Vagina (tissue), 2 donors: Measurements from ENCODE around the gene TTI1. TPM values are rescaled to one million over a fixed set of nuclear protein-coding genes. Genes with fewer than 3 reads are reported as not detected.

Experiments used
- DNase-seq, 2 donors: peaks; one replicate each; pipeline ENCODE4 v3.0.0-alpha.2; 2017; ENCODE audit errors: extremely low spot score in 2 of 2
- H3K27ac ChIP-seq: fragments of 200-600 bp; sonication (generic); one replicate; pipeline ENCODE4 v1.5.1; 2019
- H3K27me3 ChIP-seq: fragments of 200-600 bp; sonication (generic); one replicate; pipeline ENCODE4 v1.5.1; 2019
- H3K36me3 ChIP-seq, 2 donors: fragments of 200-600 bp; sonication (generic); one replicate each; pipeline ENCODE4 v1.5.1; 2017 to 2019
- H3K4me1 ChIP-seq: fragments of 200-600 bp; sonication (generic); one replicate; pipeline ENCODE4 v1.5.1; 2019
- H3K4me3 ChIP-seq, 2 donors: fragments of 200-600 bp; sonication (generic); 1 replicate in 1 of 2; 2 replicates in 1 of 2; pipeline ENCODE4 v1.5.1; 2016 to 2019
- H3K9me3 ChIP-seq: fragments of 200-600 bp; sonication (generic); one replicate; pipeline ENCODE4 v1.5.1; 2019
- CTCF ChIP-seq, 3 experiments: fragments of 450-650 bp in 2 of 3; fragments of 200-600 bp in 1 of 3; sonication (generic) in 1 of 3; IDR thresholded peaks; one replicate each; pipeline ENCODE4 v1.5.1; 2017 to 2019; ENCODE audit warnings: antibody characterized with exemption in 3 of 3, mild to moderate bottlenecking in 2 of 3, moderate library complexity in 2 of 3
- POLR2A ChIP-seq, 2 donors: fragments of 450-650 bp; IDR thresholded peaks; one replicate each; pipeline ENCODE4 v1.6.1; 2017; ENCODE audit warnings: antibody characterized with exemption in 2 of 2, mild to moderate bottlenecking in 2 of 2, moderate library complexity in 2 of 2
- POLR2AphosphoS5 ChIP-seq, 2 donors: sonication (generic); formaldehyde crosslinking; IDR thresholded peaks; one replicate each; pipeline ENCODE4 v1.9.0; 2017; ENCODE audit warnings: antibody characterized with exemption in 2 of 2, mild to moderate bottlenecking in 2 of 2, low read depth in 1 of 2; ENCODE audit not compliant: insufficient read depth in 1 of 2
- intact Hi-C: fragments of 100-400 bp; cut with DNase I; formaldehyde crosslinking; loops from one replicate; pipeline ENCODE4 v1.15.1; 2023
- total RNA-seq: library from RNA; depleted of rRNA; stranded (reverse); fragments of >200 nt; gene quantifications from one replicate; pipeline ENCODE4 v1.2.3, GENCODE V29; 2016

The TTI1 gene
- total RNA-seq, 1 donor from 2014 or later, result 13.5 TPM

DNA sequence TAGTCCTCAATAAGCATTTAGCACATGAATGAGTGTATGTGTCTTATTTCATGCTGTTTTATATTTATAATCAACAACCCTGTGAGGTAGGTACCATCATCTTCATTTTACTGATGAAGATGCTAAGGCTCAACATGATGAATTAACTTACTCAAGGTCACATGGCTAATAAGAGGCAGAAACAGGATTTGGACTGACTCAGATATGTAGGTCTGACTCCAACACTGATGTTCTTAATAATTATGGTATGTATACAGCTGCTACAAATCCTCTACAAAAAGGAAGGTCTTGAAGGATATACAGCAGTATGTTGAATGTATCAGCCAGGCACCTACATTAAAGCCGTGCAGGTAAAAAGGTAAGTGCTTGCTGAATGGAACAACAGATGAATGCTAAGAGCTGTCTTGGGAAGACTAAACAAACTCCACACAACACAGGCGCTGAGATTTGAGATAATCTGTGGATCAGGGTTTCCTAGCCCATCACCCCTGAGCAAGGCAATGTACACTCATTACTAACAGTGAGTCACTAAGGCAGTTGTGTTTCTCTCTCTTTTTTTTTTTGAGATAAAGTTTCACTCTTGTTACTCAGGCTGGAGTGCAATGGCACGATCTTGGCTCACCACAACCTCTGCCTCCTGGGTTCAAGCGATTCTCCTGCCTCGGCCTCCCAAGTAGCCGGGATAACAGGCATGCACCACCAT is 31.9 kb downstream of the TTI1 start:
- Histone ChIP-seq H3K4me3 (no peak overlapping the region), H3K27me3 (no peaks in the 10 kb centered on the region), H3K36me3 (peaks cover 0 to 68% of the 10 kb centered on the region in 2 donors), H3K9me3 (no peaks in the 10 kb centered on the region), H3K27ac (no peak overlapping the region), H3K4me1 (no peaks in the 10 kb centered on the region)
- intact Hi-C loops, result no loop called here
- no peak for DNase-seq
- TF ChIP-seq CTCF (IDR thresholded peaks at IDR 0.05) (no peak), POLR2A (IDR thresholded peaks at IDR 0.05) (no peak), POLR2AphosphoS5 (IDR thresholded peaks at IDR 0.05; ENCODE audit: insufficient read depth in 1 of 2, low read depth in 1 of 2) (no peak)

GRCh38 chr20:38000293-38000692 is 33.0 kb downstream of the TTI1 start:
- DNase-seq, result no peak
- H3K27ac ChIP-seq, result no peak overlapping the region
- H3K27me3 ChIP-seq, result no peaks in the 10 kb centered on the region
- no peak overlapping the region for H3K4me3 ChIP-seq
- intact Hi-C loops, result no loop called here
- H3K4me1 ChIP-seq, result no peaks in the 10 kb centered on the region
- H3K9me3 ChIP-seq, result no peaks in the 10 kb centered on the region
- H3K36me3 ChIP-seq, result peaks cover 0 to 79% of the 10 kb centered on the region in 2 donors
- TF ChIP-seq CTCF (IDR thresholded peaks at IDR 0.05), result no peak
- no peak for TF ChIP-seq POLR2AphosphoS5 (IDR thresholded peaks at IDR 0.05; ENCODE audit: insufficient read depth in 1 of 2, low read depth in 1 of 2)
- TF ChIP-seq POLR2A (IDR thresholded peaks at IDR 0.05), result no peak

- no peaks in the 10 kb centered on the region for H3K4me1 ChIP-seq
- no peaks in the 10 kb centered on the region for H3K27me3 ChIP-seq
- no peaks in the 10 kb centered on the region for H3K9me3 ChIP-seq
- intact Hi-C loops, result loop anchor here (10.0 kb wide), 1 partner anchor 435 kb away; no protein-coding TSS in a partner anchor
- H3K27ac ChIP-seq, result no peak overlapping the region
- H3K4me3 ChIP-seq, result no peak overlapping the region
- H3K36me3 ChIP-seq, result peaks cover 0 to 84% of the 10 kb centered on the region in 2 donors
- TF ChIP-seq CTCF (IDR thresholded peaks at IDR 0.05) (no peak), POLR2A (IDR thresholded peaks at IDR 0.05) (no peak), POLR2AphosphoS5 (IDR thresholded peaks at IDR 0.05; ENCODE audit: insufficient read depth in 1 of 2, low read depth in 1 of 2) (no peak)
- no peak for DNase-seq
Observed at GRCh38 chr20:37999526-38000263, 33.6 kb downstream of the TTI1 start.

DNA sequence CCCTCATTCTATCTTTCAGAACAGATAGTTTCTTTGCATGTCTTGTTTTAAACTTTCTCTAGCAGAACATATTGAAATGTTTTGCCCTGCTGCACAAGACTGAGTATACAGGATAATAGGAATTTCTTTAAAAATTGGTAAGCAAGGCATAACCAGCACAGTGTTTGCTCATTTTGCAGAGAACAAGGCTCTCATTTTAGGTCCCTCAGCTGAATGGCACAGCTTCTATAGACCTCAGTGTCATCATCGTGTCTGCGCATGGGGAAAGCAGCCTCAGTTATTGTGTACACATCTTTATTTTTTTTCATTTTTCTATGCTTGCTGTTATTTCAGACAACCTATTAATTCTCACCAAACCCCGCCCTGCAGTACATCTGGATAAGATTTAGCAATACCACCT is 35.7 kb downstream of the TTI1 start:
- Histone ChIP-seq H3K9me3 (no peaks in the 10 kb centered on the region), H3K4me3 (no peak overlapping the region), H3K27ac (no peak overlapping the region), H3K36me3 (peaks cover 0 to 72% of the 10 kb centered on the region in 2 donors), H3K4me1 (peaks cover 11% of the 10 kb centered on the region), H3K27me3 (no peaks in the 10 kb centered on the region)
- intact Hi-C loops, result loop anchor here (10.0 kb wide), 1 partner anchor 433 kb away; no protein-coding TSS in a partner anchor
- no peak for TF ChIP-seq CTCF (IDR thresholded peaks at IDR 0.05)
- TF ChIP-seq POLR2AphosphoS5 (IDR thresholded peaks at IDR 0.05; ENCODE audit: insufficient read depth in 1 of 2, low read depth in 1 of 2), result no peak
- TF ChIP-seq POLR2A (IDR thresholded peaks at IDR 0.05), result no peak
- no peak for DNase-seq
